Smooth muscle cell of trachea (primary cell): ENCODE data around the gene KPRP. TPM values are rescaled to one million over a fixed set of nuclear protein-coding genes. Genes with fewer than 3 reads are reported as not detected.

Experiments used
- total RNA-seq: library from RNA; depleted of rRNA; stranded (reverse); fragments of >200 nt; gene quantifications from 2 replicates; pipeline ENCODE4 v1.2.1, GENCODE V29; 2014

The KPRP gene, protein sequence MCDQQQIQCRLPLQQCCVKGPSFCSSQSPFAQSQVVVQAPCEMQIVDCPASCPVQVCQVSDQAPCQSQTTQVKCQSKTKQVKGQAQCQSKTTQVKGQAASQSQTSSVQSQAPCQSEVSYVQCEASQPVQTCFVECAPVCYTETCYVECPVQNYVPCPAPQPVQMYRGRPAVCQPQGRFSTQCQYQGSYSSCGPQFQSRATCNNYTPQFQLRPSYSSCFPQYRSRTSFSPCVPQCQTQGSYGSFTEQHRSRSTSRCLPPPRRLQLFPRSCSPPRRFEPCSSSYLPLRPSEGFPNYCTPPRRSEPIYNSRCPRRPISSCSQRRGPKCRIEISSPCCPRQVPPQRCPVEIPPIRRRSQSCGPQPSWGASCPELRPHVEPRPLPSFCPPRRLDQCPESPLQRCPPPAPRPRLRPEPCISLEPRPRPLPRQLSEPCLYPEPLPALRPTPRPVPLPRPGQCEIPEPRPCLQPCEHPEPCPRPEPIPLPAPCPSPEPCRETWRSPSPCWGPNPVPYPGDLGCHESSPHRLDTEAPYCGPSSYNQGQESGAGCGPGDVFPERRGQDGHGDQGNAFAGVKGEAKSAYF
- not detected in 2 replicates for total RNA-seq

DNA sequence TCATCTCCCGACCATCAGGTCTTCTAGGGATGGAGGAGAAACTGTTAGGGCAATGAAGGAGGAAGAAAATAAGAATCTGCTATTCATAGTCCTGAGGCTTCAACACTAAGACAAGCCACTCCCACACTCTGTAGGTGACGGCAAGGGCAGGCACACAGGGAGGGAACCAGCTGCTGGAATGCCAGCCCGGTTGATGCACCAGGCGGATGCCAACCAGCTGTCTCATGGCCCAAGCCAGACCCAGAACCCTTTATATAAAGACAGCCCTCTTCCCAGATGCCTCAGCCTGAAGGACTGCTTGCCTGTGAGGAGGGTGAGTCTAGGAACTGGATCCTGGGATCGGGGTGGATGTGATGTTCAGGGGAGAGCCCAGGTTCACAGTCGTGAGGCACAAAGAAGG, at the start of gene KPRP:
KPRP (plus strand) TSS at position 279 of the 400 bp plus-strand sequence. CDS start 1,564 bp downstream, outside the sequence.

GRCh38 chr1:152774875-152775274, 17.1 kb downstream of the KPRP start, which contains the start of gene LCE1F:
TSS of gene LCE1F (plus strand) at chr1:152775140. CDS start at chr1:152776372, 1,232 bp downstream.

GRCh38 chr1:152786077-152786476, 28.3 kb downstream of the KPRP start, which contains the start of gene LCE1E:
TSS of gene LCE1E (plus strand) at chr1:152786257. CDS start at chr1:152787300, 1,043 bp downstream.

GRCh38 chr1:152796421-152796820, 38.6 kb downstream of the KPRP start, which contains the start of gene LCE1D:
TSS of gene LCE1D (plus strand) at chr1:152796721. CDS start at chr1:152797795, 1,074 bp downstream.

GRCh38 chr1:152806576-152806975, 48.8 kb downstream of the KPRP start, which contains the start of gene LCE1C:
TSS of gene LCE1C (minus strand) at chr1:152806651. CDS start at chr1:152805478, 1,173 bp downstream.

Other genes with a start within 250 kb of the KPRP start
- gene LCE5A, start 247.2 kb upstream of the KPRP start, total RNA-seq: not detected in 2 replicates
- not detected in 2 replicates for gene CRCT1, start 243.5 kb upstream of the KPRP start, total RNA-seq
- not detected in 2 replicates for gene LCE3E, start 191.2 kb upstream of the KPRP start, total RNA-seq
- not detected in 2 replicates for gene LCE3D, start 177.5 kb upstream of the KPRP start, total RNA-seq
- gene LCE3C, start 157.8 kb upstream of the KPRP start, total RNA-seq: not detected in 2 replicates
- not detected in 2 replicates for gene LCE3B, start 144.2 kb upstream of the KPRP start, total RNA-seq
- not detected in 2 replicates for gene LCE3A, start 134.9 kb upstream of the KPRP start, total RNA-seq
- not detected in 2 replicates for gene LCE2D, start 94.6 kb upstream of the KPRP start, total RNA-seq
- not detected in 2 replicates for gene LCE2C, start 82.7 kb upstream of the KPRP start, total RNA-seq
- not detected in 2 replicates for gene LCE2B, start 71.9 kb upstream of the KPRP start, total RNA-seq
- gene LCE2A, start 59.7 kb upstream of the KPRP start, total RNA-seq: not detected in 2 replicates
- gene LCE4A, start 49.9 kb upstream of the KPRP start, total RNA-seq: not detected in 2 replicates
- gene LCE1F, start 17.1 kb downstream of the KPRP start, total RNA-seq: not detected in 2 replicates
- gene LCE1E, start 28.2 kb downstream of the KPRP start, total RNA-seq: not detected in 2 replicates
- gene LCE1D, start 38.7 kb downstream of the KPRP start, total RNA-seq: not detected in 2 replicates
- not detected in 2 replicates for gene LCE1C, start 48.6 kb downstream of the KPRP start, total RNA-seq
- not detected in 2 replicates for gene LCE1B, start 53.9 kb downstream of the KPRP start, total RNA-seq
- not detected in 2 replicates for gene LCE1A, start 69.4 kb downstream of the KPRP start, total RNA-seq
- gene LCE6A, start 84.8 kb downstream of the KPRP start, total RNA-seq: not detected in 2 replicates
- not detected in 2 replicates for gene LCE7A, start 102.0 kb downstream of the KPRP start, total RNA-seq
- gene SMCP, start 120.3 kb downstream of the KPRP start, total RNA-seq: not detected in 2 replicates
- gene IVL, start 150.5 kb downstream of the KPRP start, total RNA-seq: not detected in 2 replicates
- gene SPRR5, start 189.2 kb downstream of the KPRP start, total RNA-seq: not detected in 2 replicates
- gene SPRR4, start 212.6 kb downstream of the KPRP start, total RNA-seq: not detected in 2 replicates
- gene SPRR1A, start 226.1 kb downstream of the KPRP start, total RNA-seq: not detected in 2 replicates
- not detected in 2 replicates for gene SPRR3, start 243.7 kb downstream of the KPRP start, total RNA-seq